Right ventricle myocardium inferior (tissue), 1 donor: ENCODE measurements around the gene NOC2L. TPM values are rescaled to one million over a fixed set of nuclear protein-coding genes. Genes with fewer than 3 reads are reported as not detected.
"Not testable (repeated sequence)": the region's sequence is repeated elsewhere in the genome, so short reads cannot be mapped to it uniquely, and the experiment has no call there.

Experiments
- ATAC-seq: fragments of 200-7000 bp; cut with Tn5 transposase; one replicate; pipeline ENCODE4 v1.9.1; 2020; ENCODE audit warnings: mild to moderate bottlenecking, moderate library complexity
- DNase-seq: peaks from one replicate; pipeline ENCODE4 v3.0.0; 2021; ENCODE audit errors: missing footprints
- intact Hi-C: fragments of 100-400 bp; cut with DNase I; formaldehyde crosslinking; loops from one replicate; pipeline ENCODE4 v1.11.0; 2022
- total RNA-seq: library from RNA; stranded (reverse); fragmentation: NEBNext Ultra II Directional; extraction: Animal tissue kit (Norgen Biotek cat#: 25700); gene quantifications from one replicate; pipeline ENCODE4 v1.2.1, GENCODE V29; 2021
- donor health status: DM: no; HTN: yes; CAD: no; lungs with severe emphysema.

Gene NOC2L
- total RNA-seq, 1 donor from 2014 or later: 41.7 TPM

DNA sequence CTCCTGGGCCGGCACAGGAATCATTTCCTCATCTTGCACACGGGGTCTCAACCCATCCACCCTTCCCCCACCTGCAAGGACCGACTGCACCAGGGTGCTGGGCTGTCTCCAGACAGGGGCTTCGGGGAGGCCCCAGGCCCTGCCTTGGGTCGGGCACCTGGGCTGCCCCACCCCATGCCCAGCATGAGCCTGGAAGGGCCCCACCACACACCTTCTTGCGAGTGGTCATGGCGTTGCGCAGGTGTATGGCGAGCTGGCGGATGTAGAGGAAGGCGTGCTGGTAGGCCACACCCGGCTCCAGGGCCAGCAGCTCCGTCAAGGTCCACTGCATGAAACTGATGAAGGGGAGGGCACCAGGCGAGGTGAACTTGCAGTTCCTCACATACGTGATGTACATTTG lies 6.9 kb downstream of the NOC2L start:
- no peak for DNase-seq
- intact Hi-C loops: no loop called here

DNA sequence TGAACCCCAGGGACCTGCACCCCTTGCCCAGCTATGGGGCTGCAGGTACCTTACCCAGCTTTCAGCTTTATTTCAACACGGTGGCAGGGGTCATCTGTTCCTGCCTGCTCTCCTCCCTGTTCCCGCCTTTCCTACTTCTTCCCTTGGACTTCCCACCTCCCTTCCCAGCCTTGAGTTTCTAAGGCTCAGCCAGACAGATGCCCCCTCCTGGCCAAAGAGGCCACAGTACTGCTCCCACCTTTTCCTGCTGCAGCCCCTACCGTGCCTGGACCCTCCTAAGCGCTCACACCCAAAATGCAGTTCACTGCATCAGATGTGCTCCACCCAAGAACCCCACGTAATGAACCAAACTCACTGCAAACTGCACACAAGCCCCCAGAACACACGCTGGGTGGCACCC lies 7.7 kb downstream of the NOC2L start:
- intact Hi-C loops: no loop called here

More for the DNA sequence above, 6.9 kb downstream of the NOC2L start:
- ATAC-seq: no peak

GRCh38 chr1:950881-951280 lies 8.2 kb downstream of the NOC2L start:
- intact Hi-C loops: no loop called here
- ATAC-seq (no peak), DNase-seq (no peak)

More for the DNA sequence above, 7.7 kb downstream of the NOC2L start:
- ATAC-seq (no peak), DNase-seq (no peak)

GRCh38 chr1:950268-950667 lies 8.8 kb downstream of the NOC2L start:
- DNase-seq (no peak), ATAC-seq (no peak)
- intact Hi-C loops: no loop called here

DNA sequence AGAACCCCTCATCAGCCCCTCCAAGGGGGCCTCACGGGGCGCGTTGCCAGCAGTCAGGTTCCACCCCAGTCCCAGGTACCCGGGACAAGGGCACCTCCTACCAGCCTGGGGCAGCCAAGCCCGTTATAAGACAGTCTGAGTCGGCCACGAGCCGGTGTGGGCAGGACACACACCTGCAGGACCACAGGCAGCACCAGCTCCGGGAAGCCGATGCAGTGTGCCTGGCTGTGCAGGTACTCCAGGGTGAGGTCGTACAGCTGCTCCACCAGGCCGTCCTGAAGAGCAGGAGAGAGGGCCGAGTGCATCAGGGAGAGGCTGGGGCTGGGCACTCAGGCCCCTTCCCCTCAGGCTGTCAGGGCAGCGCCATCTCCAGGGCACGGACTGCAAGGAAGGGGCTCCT lies 11.1 kb downstream of the NOC2L start:
- DNase-seq (no peak), ATAC-seq (no peak)
- intact Hi-C loops: no loop called here

GRCh38 chr1:946811-947210 lies 12.2 kb downstream of the NOC2L start:
- DNase-seq, intact Hi-C loops, ATAC-seq: not testable (repeated sequence)

DNA sequence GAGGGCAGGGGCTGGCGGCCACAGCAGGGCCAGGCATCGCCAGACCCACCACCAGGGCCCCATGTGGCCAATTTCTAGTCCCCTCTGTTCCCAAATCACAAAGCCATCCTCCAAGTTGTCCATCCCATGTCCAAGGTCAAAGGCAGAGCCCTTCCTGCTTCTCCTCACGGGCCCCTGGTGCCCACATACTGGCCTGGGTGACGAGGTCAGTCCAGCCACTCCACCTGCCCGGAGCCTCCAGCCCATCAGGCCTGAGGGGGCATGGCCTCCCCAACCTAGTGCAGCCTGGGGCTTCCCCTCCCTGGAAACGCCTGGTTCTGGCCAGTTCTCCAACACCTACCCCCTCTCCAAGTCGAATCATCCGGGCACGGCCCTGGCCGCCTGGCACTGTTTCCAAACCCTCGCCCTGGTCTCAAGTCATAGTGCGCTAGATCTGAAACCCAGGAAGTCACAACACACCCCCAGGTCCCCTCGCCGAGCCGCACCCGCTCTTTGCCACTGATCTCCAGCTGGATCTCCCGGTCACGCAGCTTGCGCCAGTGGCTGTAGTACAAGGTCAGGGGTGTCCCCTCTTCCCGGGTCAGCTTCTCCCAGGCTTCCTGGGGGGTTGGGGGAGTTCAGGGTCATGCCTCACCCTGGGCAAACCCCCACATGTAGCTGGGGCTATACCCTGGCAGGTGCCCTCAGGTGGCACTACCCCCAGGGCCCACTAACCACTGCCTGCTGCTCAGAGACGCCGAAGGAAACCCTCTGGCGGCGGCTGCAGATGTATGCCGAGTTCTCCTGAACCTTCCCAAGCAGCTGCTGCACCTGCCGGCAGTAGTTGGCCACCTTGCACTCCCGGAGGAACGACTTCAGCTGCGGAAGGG lies 13.1 kb downstream of the NOC2L start:
- ATAC-seq (no peak), DNase-seq (no peak)
- intact Hi-C loops: no loop called here

DNA sequence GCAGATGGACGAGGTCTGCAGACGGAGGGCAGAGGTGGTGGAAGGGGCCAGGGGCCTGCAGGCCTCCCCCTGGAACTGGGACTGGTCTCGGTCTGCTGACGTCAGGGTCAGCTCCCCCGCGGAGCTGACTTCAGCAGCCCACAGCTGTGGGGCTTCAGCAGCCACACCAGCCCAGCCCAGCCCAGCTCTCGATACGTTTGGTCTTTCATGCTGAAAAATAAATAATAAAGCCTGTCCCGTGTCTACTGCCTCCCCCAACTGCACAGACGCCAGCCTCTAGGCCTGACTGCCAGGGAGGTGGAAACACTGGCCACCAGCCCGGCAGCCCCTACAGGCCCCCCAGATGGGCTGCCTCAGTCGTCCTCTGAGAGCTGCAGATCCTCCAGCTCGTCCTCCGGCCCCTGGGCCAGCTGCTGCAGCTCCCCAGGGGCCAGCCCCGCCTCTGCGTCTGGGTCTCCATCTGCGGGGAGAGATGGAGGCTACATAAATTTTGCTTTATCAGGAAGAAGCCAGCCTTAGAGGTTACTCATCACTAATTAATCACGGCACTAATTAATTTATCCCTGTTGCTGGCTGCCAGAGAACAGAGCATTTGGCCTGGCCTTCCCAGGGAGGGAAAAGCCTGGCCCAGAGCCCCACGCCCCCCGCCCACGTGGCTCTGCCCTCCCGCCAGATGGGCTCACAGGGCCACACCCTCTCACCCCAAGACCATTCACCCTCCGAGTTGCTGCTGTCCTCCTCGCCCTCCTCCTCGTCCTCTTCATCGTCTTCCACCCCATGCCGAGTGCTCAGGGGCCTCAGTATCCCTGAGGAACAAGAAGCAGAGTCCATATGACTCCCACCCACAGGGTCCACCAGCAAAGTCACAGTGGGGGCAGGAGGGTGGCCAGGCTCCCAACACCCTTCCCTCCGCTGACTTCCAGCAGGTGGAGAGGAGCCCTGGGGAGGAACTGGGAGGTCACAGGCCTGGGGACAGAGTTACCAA lies 14.4 kb downstream of the NOC2L start:
- peak; percentile 46 for ATAC-seq
- no peak for DNase-seq
- intact Hi-C loops: no loop called here

DNA sequence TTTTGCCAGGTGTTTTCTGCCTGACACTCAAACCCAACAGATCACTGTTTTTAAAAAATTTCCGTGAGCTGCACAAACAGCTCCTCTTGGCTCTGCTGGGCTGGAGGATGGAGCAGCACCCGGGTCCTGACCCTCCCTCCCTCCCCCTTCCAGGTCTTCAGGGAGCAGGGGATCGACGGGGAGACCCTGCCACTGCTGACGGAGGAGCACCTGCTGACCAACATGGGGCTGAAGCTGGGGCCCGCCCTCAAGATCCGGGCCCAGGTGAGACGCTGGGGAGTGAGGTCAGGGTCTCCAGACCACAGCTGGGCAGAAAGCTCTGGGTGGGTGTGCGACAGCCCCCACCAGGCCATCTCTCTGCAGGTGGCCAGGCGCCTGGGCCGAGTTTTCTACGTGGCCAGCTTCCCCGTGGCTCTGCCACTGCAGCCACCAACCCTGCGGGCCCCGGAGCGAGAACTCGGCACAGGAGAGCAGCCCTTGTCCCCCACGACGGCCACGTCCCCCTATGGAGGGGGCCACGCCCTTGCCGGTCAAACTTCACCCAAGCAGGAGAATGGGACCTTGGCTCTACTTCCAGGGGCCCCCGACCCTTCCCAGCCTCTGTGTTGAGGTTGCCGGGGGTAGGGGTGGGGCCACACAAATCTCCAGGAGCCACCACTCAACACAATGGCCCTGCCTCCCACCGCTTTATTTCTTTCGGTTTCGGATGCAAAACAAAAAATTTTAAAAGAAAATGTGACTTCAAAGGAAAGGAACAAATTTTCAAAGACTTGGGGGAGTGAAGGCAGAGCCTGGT lies 15.3 kb downstream of the NOC2L start:
- intact Hi-C loops: no loop called here
- no peak for ATAC-seq

GRCh38 chr1:942864-943533 lies 16.1 kb downstream of the NOC2L start:
- ATAC-seq (peak; percentile 37), DNase-seq (peak; percentile 87)
- intact Hi-C loops: no loop called here

More for the DNA sequence above, 15.3 kb downstream of the NOC2L start:
- no peak for DNase-seq

- no peak for DNase-seq
- intact Hi-C loops: no loop called here
- ATAC-seq: no peak
These were observed 16.6 kb downstream of the NOC2L start for GRCh38 chr1:942411-942821.

DNA sequence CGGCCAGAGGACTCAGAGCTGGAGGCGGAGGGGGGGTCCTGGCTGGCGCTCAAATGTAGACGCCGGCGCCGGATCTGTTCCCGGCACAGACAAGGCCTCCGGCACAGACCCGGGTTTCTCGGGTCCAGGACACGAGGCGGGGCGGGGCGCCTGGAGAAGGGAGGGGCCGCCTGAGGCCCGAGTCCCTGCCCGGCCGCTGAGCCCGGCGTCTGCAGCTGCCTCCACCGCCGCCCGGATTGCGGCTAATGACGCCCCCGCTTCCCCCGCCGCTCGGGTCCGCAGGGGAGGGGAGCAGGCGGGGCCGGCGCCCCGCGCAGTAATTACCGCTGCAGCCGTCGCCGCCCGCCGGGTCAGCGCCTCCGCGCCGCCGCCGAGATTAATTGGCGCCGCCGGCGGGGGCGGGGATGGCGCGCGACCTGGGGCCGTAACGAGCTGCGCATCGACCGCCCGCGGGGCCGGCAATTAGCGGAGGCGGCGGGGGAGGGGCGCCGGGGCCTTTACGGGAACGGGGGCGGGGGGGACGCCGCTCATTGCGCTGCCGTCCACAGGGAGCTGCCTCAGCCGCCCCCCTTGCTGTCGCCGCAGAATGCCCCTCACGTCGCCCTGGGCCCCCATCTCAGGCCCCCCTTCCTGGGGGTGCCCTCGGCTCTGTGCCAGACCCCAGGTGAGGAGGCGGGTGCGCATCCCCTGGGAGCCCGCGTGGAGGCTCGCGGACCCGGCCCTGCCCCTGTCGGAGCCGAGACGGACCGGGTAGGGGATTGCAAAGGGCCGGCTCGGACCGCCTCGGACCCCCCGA lies 17.3 kb downstream of the NOC2L start:
- intact Hi-C loops: no loop called here
- peak; percentile 88 for DNase-seq
- ATAC-seq: peak; percentile 36

DNA sequence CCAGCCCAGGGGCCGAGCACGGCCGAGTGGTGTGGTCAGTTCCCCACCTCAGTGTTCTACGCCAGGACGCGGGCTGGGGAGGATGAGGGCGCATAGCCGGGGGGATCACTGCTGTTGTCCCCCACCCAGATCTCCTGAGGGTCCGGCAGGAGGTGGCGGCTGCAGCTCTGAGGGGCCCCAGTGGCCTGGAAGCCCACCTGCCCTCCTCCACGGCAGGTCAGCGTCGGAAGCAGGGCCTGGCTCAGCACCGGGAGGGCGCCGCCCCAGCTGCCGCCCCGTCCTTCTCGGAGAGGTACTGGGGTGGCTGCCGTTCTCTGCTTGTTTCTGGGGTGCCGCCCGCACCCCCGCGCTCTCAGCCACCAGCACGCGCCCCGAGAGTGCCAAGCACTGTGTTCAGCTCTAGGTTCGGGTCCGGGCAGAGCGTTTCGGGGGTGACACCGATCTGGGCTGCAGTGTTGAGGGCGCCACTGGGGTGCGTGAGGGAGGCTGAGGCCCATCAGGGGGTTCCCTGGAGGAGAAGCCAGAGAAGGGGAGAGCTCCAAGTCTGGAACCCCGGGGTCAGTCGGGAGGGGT lies 18.0 kb downstream of the NOC2L start:
- DNase-seq: no peak
- ATAC-seq: no peak
- intact Hi-C loops: no loop called here

- DNase-seq: no peak
- intact Hi-C loops: no loop called here
These were observed 18.7 kb downstream of the NOC2L start for GRCh38 chr1:940107-941014.

DNA sequence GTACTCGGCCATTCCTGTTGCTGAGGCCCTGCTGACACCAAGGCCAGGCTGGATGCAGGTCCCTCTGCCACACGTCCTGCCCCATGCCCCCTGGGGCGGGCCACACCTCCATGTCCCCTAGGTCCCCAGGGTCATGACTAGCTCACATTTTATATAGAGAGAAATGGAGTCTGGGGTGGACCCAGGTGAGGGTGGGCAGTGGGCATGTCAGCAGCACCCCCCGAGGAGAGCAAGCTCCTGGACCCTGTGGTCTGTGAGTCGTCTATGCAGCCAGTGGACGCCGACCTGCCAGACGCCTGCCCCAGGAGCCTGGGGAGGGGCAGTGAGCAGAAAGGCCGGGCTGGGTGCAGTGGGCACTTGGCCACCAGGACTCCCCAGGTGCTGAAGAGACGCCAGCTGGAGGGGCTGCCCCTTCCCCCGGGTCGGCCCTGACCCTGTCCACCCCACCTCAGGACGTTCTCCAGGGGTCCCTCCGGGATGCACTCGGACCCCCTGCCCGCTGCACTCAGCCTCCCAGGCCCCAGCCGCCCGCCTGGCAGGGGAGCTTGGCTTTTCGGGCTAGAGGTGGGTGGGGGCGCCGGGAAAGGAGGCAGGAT lies 19.4 kb downstream of the NOC2L start:
- DNase-seq: no peak
- no peak for ATAC-seq
- intact Hi-C loops: loop anchor here (1.0 kb wide), 1 partner anchor 35 kb away; no protein-coding TSS in a partner anchor

More at GRCh38 chr1:940107-941014, 18.7 kb downstream of the NOC2L start:
- peak; percentile 11 for ATAC-seq
